ENCODE measurements around the gene SLX4. TPM values are rescaled to one million over a fixed set of nuclear protein-coding genes. Genes with fewer than 3 reads are reported as not detected.

SLX4 gene
- total RNA-seq, 1 donor from 2014 or later, result 5.1 TPM

GRCh38 chr16:3651461-3652372 lies 40.3 kb upstream of the SLX4 start:
- DNase-seq, result peak; percentile 23
- no peak for ATAC-seq
- Histone ChIP-seq H3K36me3 (peaks cover 11% of the 10 kb centered on the region), H3K4me3 (no peak overlapping the region), H3K27ac (no peak overlapping the region), H3K27me3 (no peaks in the 10 kb centered on the region), H3K9me3 (no peaks in the 10 kb centered on the region), H3K4me1 (no peaks in the 10 kb centered on the region)
- intact Hi-C loops (cut with DNase I), result no loop called here
- no peak for TF ChIP-seq CTCF (IDR thresholded peaks at IDR 0.05)

DNA sequence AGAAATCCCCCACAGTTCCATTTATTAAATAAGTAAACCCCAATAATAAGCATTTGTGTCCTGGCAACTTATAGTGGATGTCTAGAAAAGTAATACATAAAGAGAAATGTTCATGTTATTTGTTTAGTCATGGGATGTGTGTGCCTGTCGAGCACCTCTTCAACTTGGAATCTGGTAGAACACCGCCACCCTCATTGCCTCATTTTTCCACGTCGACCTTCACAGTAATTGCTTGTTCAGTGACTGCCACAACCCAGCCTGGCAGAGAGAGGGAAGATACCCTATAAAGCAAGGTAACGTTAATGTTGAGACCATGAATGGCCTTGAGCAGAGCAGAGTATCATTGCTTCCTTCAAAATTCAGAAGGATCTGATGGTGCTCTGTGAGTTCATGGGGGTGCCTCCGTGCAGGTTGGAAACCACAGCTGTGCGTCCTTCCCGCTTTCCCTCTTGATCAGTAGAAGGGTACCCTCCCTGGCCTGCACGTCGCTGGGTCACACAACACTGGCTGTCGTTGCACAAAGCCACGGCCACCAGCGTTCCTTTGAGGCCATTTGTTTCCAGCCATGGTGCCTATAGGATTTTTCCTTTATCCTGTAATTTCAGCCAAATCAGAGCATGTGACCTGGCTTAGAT lies 39.3 kb upstream of the SLX4 start:
- peak; percentile 37 for ATAC-seq
- intact Hi-C loops (cut with DNase I), result no loop called here
- Histone ChIP-seq H3K36me3 (peaks cover 7% of the 10 kb centered on the region), H3K9me3 (no peaks in the 10 kb centered on the region), H3K4me1 (no peaks in the 10 kb centered on the region), H3K27me3 (no peaks in the 10 kb centered on the region), H3K4me3 (no peak overlapping the region), H3K27ac (no peak overlapping the region)
- DNase-seq, result peak; percentile 30
- no peak for TF ChIP-seq CTCF (IDR thresholded peaks at IDR 0.05)

- DNase-seq (peak; percentile 46), ATAC-seq (no peak)
- H3K4me1 ChIP-seq, result no peaks in the 10 kb centered on the region
- H3K27ac ChIP-seq, result no peak overlapping the region
- H3K27me3 ChIP-seq, result no peaks in the 10 kb centered on the region
- intact Hi-C loops (cut with DNase I), result no loop called here
- H3K9me3 ChIP-seq, result no peaks in the 10 kb centered on the region
- H3K36me3 ChIP-seq, result peaks cover under 1% of the 10 kb centered on the region
- TF ChIP-seq CTCF (IDR thresholded peaks at IDR 0.05), result no peak
- H3K4me3 ChIP-seq, result no peak overlapping the region
Measured at GRCh38 chr16:3646348-3646920, 35.0 kb upstream of the SLX4 start.

GRCh38 chr16:3645504-3646347 lies 34.3 kb upstream of the SLX4 start:
- DNase-seq, result peak; percentile 25

More at GRCh38 chr16:3645504-3646347, 34.3 kb upstream of the SLX4 start:
- H3K36me3 ChIP-seq, result peaks cover 6% of the 10 kb centered on the region
- H3K27me3 ChIP-seq, result no peaks in the 10 kb centered on the region
- TF ChIP-seq CTCF (IDR thresholded peaks at IDR 0.05), result no peak
- H3K9me3 ChIP-seq, result no peaks in the 10 kb centered on the region
- no peak overlapping the region for H3K4me3 ChIP-seq
- no peak overlapping the region for H3K27ac ChIP-seq
- ATAC-seq, result no peak
- H3K4me1 ChIP-seq, result no peaks in the 10 kb centered on the region
- intact Hi-C loops (cut with DNase I), result no loop called here

Measured in upper lobe of right lung (tissue), 1 donor.